ENCODE measurements around the gene LPAR1.

- no peak for TF ChIP-seq POLR2A (IDR thresholded peaks at IDR 0.05; ENCODE audit: low read depth, low read length)
- no peak for TF ChIP-seq POLR2AphosphoS5 (IDR thresholded peaks at IDR 0.05; ENCODE audit: low read depth, low read length)
- TF ChIP-seq TAF1 (IDR thresholded peaks at IDR 0.05; ENCODE audit: low read depth, low read length): no peak
- TF ChIP-seq POU2F2 (IDR thresholded peaks at IDR 0.05; ENCODE audit: low read depth, low read length): no peak
- TF ChIP-seq SPI1 (IDR thresholded peaks at IDR 0.05; ENCODE audit: low read depth, low read length): no peak
- TF ChIP-seq PAX5 (IDR thresholded peaks at IDR 0.05; ENCODE audit: insufficient read depth, low read length, severe bottlenecking): no peak
Measured at GRCh38 chr9:111020594-111020993, 17.7 kb downstream of the LPAR1 start.

Data from GM12891 (cell line).